Measurements from ENCODE around the gene MPPED2.

Gene MPPED2

GRCh38 chr11:30447058-30447640, 139.0 kb downstream of the MPPED2 start:
- no peak for DNase-seq

GRCh38 chr11:30446520-30446919, 139.6 kb downstream of the MPPED2 start:
- no peak for DNase-seq

GRCh38 chr11:30445056-30445455, 141.1 kb downstream of the MPPED2 start:
- no peak for DNase-seq

GRCh38 chr11:30440510-30440909, 145.6 kb downstream of the MPPED2 start:
- no peak for DNase-seq

- no peak for DNase-seq
These were observed 149.4 kb downstream of the MPPED2 start for GRCh38 chr11:30436801-30437200.

GRCh38 chr11:30435488-30435887, 150.7 kb downstream of the MPPED2 start:
- DNase-seq = no peak

GRCh38 chr11:30434901-30435300, 151.3 kb downstream of the MPPED2 start:
- no peak for DNase-seq

GRCh38 chr11:30433831-30434230, 152.3 kb downstream of the MPPED2 start:
- no peak for DNase-seq

GRCh38 chr11:30432716-30433115, 153.4 kb downstream of the MPPED2 start:
- DNase-seq = no peak

GRCh38 chr11:30432178-30432577, 154.0 kb downstream of the MPPED2 start:
- DNase-seq = no peak

GRCh38 chr11:30431127-30431814, 154.9 kb downstream of the MPPED2 start:
- DNase-seq = no peak

GRCh38 chr11:30429550-30429949, 156.6 kb downstream of the MPPED2 start:
- no peak for DNase-seq

GRCh38 chr11:30426781-30427180, 159.4 kb downstream of the MPPED2 start:
- DNase-seq = no peak

- no peak for DNase-seq
These were observed 161.3 kb downstream of the MPPED2 start for GRCh38 chr11:30424844-30425243.

GRCh38 chr11:30424321-30424720, 161.8 kb downstream of the MPPED2 start:
- DNase-seq = no peak

- no peak for DNase-seq
These were observed 162.3 kb downstream of the MPPED2 start for GRCh38 chr11:30423886-30424285.

GRCh38 chr11:30423279-30423648, 162.9 kb downstream of the MPPED2 start:
- no peak for DNase-seq

- no peak for DNase-seq
These were observed 163.5 kb downstream of the MPPED2 start for GRCh38 chr11:30422447-30423278.

- DNase-seq = no peak
These were observed 165.8 kb downstream of the MPPED2 start for GRCh38 chr11:30420233-30420787.

GRCh38 chr11:30414806-30415205, 171.3 kb downstream of the MPPED2 start:
- DNase-seq = no peak

GRCh38 chr11:30414244-30414643, 171.9 kb downstream of the MPPED2 start:
- no peak for DNase-seq

GRCh38 chr11:30412509-30412908, 173.6 kb downstream of the MPPED2 start:
- no peak for DNase-seq

GRCh38 chr11:30411383-30411782, 174.8 kb downstream of the MPPED2 start:
- DNase-seq = no peak

Data from activated CD4-positive, CD25-positive, alpha-beta regulatory T cell treated with anti-CD3 and anti-CD28 coated beads, Interleukin-2, amount 50 U/mL, for 72 hours (primary cell).